GM10248 (cell line): ENCODE measurements around the gene ZNF234.

ENCODE experiments used
- CTCF ChIA-PET: fragments of 300-600 bp; sonication (Branson Sonifier 250); formaldehyde crosslinking; extraction: SDS; loops from one replicate; lab custom pipeline; 2021; ENCODE audit warnings: antibody characterized with exemption; lab: Yijun Ruan, JAX
- POLR2A ChIA-PET: fragments of 350-650 bp; sonication (Branson Sonifier 250); formaldehyde crosslinking; extraction: SDS; loops from one replicate; lab custom pipeline; 2020; ENCODE audit warnings: antibody characterized with exemption; lab: Yijun Ruan, JAX
- DNase-seq: peaks from one replicate; pipeline ENCODE4 v3.0.0; 2012; ENCODE audit errors: extremely low spot score
- CTCF ChIP-seq: IDR thresholded peaks from 2 replicates; pipeline ENCODE4 v1.5.1; 2012; ENCODE audit warnings: mild to moderate bottlenecking, low read depth; ENCODE audit errors: extremely low read depth, missing control alignments, control extremely low read depth

The ZNF234 gene

GRCh38 chr19:44142059-44142433, 692 bp downstream of the ZNF234 start:
- ChIA-PET POLR2A (interaction anchor here (0.6 to 1.0 kb wide), 3 partner anchors 23 to 472 kb away, joined by 3 read pairs; partner anchors contain the start of genes PLAUR, ZNF226 and ZNF45), CTCF (no interaction called here)
- TF ChIP-seq CTCF: no peak
- DNase-seq: no peak

GRCh38 chr19:44149776-44150175, 8.4 kb downstream of the ZNF234 start:
- CTCF ChIA-PET: interaction anchor here (1.8 kb wide), 1 partner anchor 15 kb away, joined by 5 read pairs; the partner anchor contains the start of gene ZNF226
- POLR2A ChIA-PET: interaction anchor here (1.2 kb wide), 1 partner anchor 15 kb away, joined by 3 read pairs; the partner anchor contains the start of gene ZNF226
- DNase-seq: no peak
- TF ChIP-seq CTCF: no peak

GRCh38 chr19:44151491-44151890, 10.1 kb downstream of the ZNF234 start:
- no peak for TF ChIP-seq CTCF
- CTCF ChIA-PET: interaction anchor here (1.4 kb wide), 1 partner anchor 15 kb away, joined by 3 read pairs; no protein-coding TSS in a partner anchor
- POLR2A ChIA-PET: no interaction called here
- no peak for DNase-seq

- TF ChIP-seq CTCF: no peak
- POLR2A ChIA-PET: no interaction called here
Measured at GRCh38 chr19:44156475-44156874, 15.1 kb downstream of the ZNF234 start.

GRCh38 chr19:44163789-44164188, 22.4 kb downstream of the ZNF234 start:
- DNase-seq: no peak
- POLR2A ChIA-PET: interaction anchor here (1.1 kb wide), 1 partner anchor 43 kb away, joined by 3 read pairs; no protein-coding TSS in a partner anchor
- CTCF ChIA-PET: interaction anchor here (1.3 kb wide), 1 partner anchor 11 kb away, joined by 6 read pairs; no protein-coding TSS in a partner anchor
- no peak for TF ChIP-seq CTCF

More at GRCh38 chr19:44156475-44156874, 15.1 kb downstream of the ZNF234 start:
- no peak for DNase-seq
- CTCF ChIA-PET: no interaction called here

GRCh38 chr19:44164327-44164672, 22.9 kb downstream of the ZNF234 start:
- CTCF ChIA-PET: interaction anchor here (1.3 to 1.6 kb wide), 2 partner anchors 12 to 15 kb away, joined by 5 to 6 read pairs; no protein-coding TSS in a partner anchor
- no peak for TF ChIP-seq CTCF
- POLR2A ChIA-PET: interaction anchor here (0.7 to 1.1 kb wide), 4 partner anchors 12 to 51 kb away, joined by 3 read pairs; partner anchors contain the start of gene ZNF225
- DNase-seq: no peak
